ENCODE measurements around the gene RIPOR1. TPM values are rescaled to one million over a fixed set of nuclear protein-coding genes. Genes with fewer than 3 reads are reported as not detected.
"Not testable (repeated sequence)": the region's sequence is repeated elsewhere in the genome, so short reads cannot be mapped to it uniquely, and the experiment has no call there.

The RIPOR1 gene
- total RNA-seq, 2 experiments from 2014 or later, result 24.6 to 32.7 TPM

- H3K4me1 Mint-ChIP-seq, result peaks cover 30% of the 10 kb centered on the region
- POLR2A ChIA-PET, result no interaction called here
- CTCF ChIA-PET, result interaction anchor here (0.7 to 14.4 kb wide), 3 partner anchors 16 to 22 kb away, joined by 3 to 261 read pairs (median 104); partner anchors contain the start of gene ATP6V0D1
- peaks cover 13% of the 10 kb centered on the region for H3K36me3 Mint-ChIP-seq (ENCODE audit: low read depth)
- no peak overlapping the region for H3K4me3 Mint-ChIP-seq
- no peaks in the 10 kb centered on the region for H3K27me3 Mint-ChIP-seq
- no peak for DNase-seq
- H3K9me3 Mint-ChIP-seq, result no peaks in the 10 kb centered on the region
- peak overlapping the region; percentile 51 for H3K27ac Mint-ChIP-seq
These were observed 29.5 kb upstream of the RIPOR1 start for GRCh38 chr16:67499106-67499505.

GRCh38 chr16:67504031-67505021, 24.3 kb upstream of the RIPOR1 start:
- no peaks in the 10 kb centered on the region for H3K27me3 Mint-ChIP-seq
- peaks cover 3% of the 10 kb centered on the region for H3K9me3 Mint-ChIP-seq
- CTCF ChIA-PET, result interaction anchor here (1.0 to 5.1 kb wide), 6 partner anchors 10 to 28 kb away, joined by 3 to 37 read pairs (median 8); partner anchors contain the start of gene ATP6V0D1
- DNase-seq, result peak; percentile 85
- H3K4me3 Mint-ChIP-seq, result no peak overlapping the region
- H3K4me1 Mint-ChIP-seq, result peaks cover 49% of the 10 kb centered on the region
- POLR2A ChIA-PET, result interaction anchor here (0.6 to 3.8 kb wide), 6 partner anchors 11 to 156 kb away, joined by 3 to 13 read pairs (median 4); partner anchors contain the start of genes ACD and ATP6V0D1
- peak overlapping the region; percentile 97 for H3K27ac Mint-ChIP-seq
- peaks cover 23% of the 10 kb centered on the region for H3K36me3 Mint-ChIP-seq (ENCODE audit: low read depth)

GRCh38 chr16:67506468-67506867, 22.2 kb upstream of the RIPOR1 start:
- no peak for DNase-seq
- Mint-ChIP-seq H3K4me3 (no peak overlapping the region), H3K36me3 (ENCODE audit: low read depth) (peaks cover 21% of the 10 kb centered on the region), H3K4me1 (peaks cover 49% of the 10 kb centered on the region), H3K27ac (no peak overlapping the region), H3K27me3 (no peaks in the 10 kb centered on the region), H3K9me3 (peaks cover 3% of the 10 kb centered on the region)
- CTCF ChIA-PET, result interaction anchor here (0.9 to 5.1 kb wide), 3 partner anchors 9 to 25 kb away, joined by 5 to 37 read pairs (median 26); no protein-coding TSS in a partner anchor
- POLR2A ChIA-PET, result interaction anchor here (1.1 kb wide), 2 partner anchors 15 to 25 kb away, joined by 3 read pairs; no protein-coding TSS in a partner anchor

GRCh38 chr16:67509016-67509415, 19.6 kb upstream of the RIPOR1 start:
- CTCF ChIA-PET, result interaction anchor here (5.3 kb wide), 1 partner anchor 12 kb away, joined by 35 read pairs; no protein-coding TSS in a partner anchor
- no peak for DNase-seq
- peaks cover 15% of the 10 kb centered on the region for H3K36me3 Mint-ChIP-seq (ENCODE audit: low read depth)
- H3K27ac Mint-ChIP-seq, result no peak overlapping the region
- peaks cover 41% of the 10 kb centered on the region for H3K4me1 Mint-ChIP-seq
- peaks cover 3% of the 10 kb centered on the region for H3K9me3 Mint-ChIP-seq
- POLR2A ChIA-PET, result no interaction called here
- H3K27me3 Mint-ChIP-seq, result no peaks in the 10 kb centered on the region
- no peak overlapping the region for H3K4me3 Mint-ChIP-seq

GRCh38 chr16:67513892-67514291, 14.7 kb upstream of the RIPOR1 start:
- POLR2A ChIA-PET, result interaction anchor here (0.7 to 2.3 kb wide), 6 partner anchors 9 to 33 kb away, joined by 3 to 17 read pairs (median 8); partner anchors contain the start of gene ATP6V0D1

GRCh38 chr16:67514382-67514828, 14.2 kb upstream of the RIPOR1 start:
- ChIA-PET POLR2A (interaction anchor here (0.7 to 2.3 kb wide), 6 partner anchors 10 to 33 kb away, joined by 3 to 17 read pairs (median 8); partner anchors contain the start of gene ATP6V0D1), CTCF (interaction anchor here (0.6 to 7.5 kb wide), 24 partner anchors 9 to 743 kb away, joined by 3 to 261 read pairs (median 6); partner anchors contain the start of genes ACD, AGRP, ATP6V0D1 and CARMIL2)
- Mint-ChIP-seq H3K27ac (peak overlapping the region; percentile 61), H3K4me1 (peaks cover 23% of the 10 kb centered on the region), H3K4me3 (no peak overlapping the region), H3K36me3 (ENCODE audit: low read depth) (no peaks in the 10 kb centered on the region), H3K27me3 (peaks cover 4% of the 10 kb centered on the region), H3K9me3 (no peaks in the 10 kb centered on the region)
- DNase-seq, result peak; percentile 87

More at GRCh38 chr16:67513892-67514291, 14.7 kb upstream of the RIPOR1 start:
- H3K27me3 Mint-ChIP-seq; H3K27ac Mint-ChIP-seq; H3K9me3 Mint-ChIP-seq; DNase-seq; H3K36me3 Mint-ChIP-seq (ENCODE audit: low read depth); H3K4me3 Mint-ChIP-seq: not testable (repeated sequence)
- peaks cover 20% of the 10 kb centered on the region for H3K4me1 Mint-ChIP-seq
- CTCF ChIA-PET, result interaction anchor here (0.6 to 7.5 kb wide), 24 partner anchors 8 to 744 kb away, joined by 3 to 261 read pairs (median 6); partner anchors contain the start of genes ACD, AGRP, ATP6V0D1 and CARMIL2

- no peak overlapping the region for H3K27ac Mint-ChIP-seq
- no peaks in the 10 kb centered on the region for H3K9me3 Mint-ChIP-seq
- peaks cover 37% of the 10 kb centered on the region for H3K4me1 Mint-ChIP-seq
- no peak for DNase-seq
- POLR2A ChIA-PET, result interaction anchor here (0.8 to 1.5 kb wide), 4 partner anchors 9 to 203 kb away, joined by 3 to 7 read pairs (median 3); partner anchors contain the start of genes ATP6V0D1 and GFOD2
- H3K36me3 Mint-ChIP-seq (ENCODE audit: low read depth), result no peaks in the 10 kb centered on the region
- no peak overlapping the region for H3K4me3 Mint-ChIP-seq
- CTCF ChIA-PET, result interaction anchor here (0.6 to 7.5 kb wide), 9 partner anchors 11 to 151 kb away, joined by 3 to 261 read pairs (median 10); partner anchors contain the start of genes AGRP, ATP6V0D1, CARMIL2 and RIPOR1
- peaks cover 6% of the 10 kb centered on the region for H3K27me3 Mint-ChIP-seq
These were observed 12.1 kb upstream of the RIPOR1 start for GRCh38 chr16:67516296-67517154.

- no peak overlapping the region for H3K27ac Mint-ChIP-seq
- CTCF ChIA-PET, result interaction anchor here (1.6 to 7.5 kb wide), 6 partner anchors 15 to 151 kb away, joined by 4 to 261 read pairs (median 8); partner anchors contain the start of genes AGRP, ATP6V0D1 and CARMIL2
- H3K4me1 Mint-ChIP-seq, result peaks cover 40% of the 10 kb centered on the region
- no peaks in the 10 kb centered on the region for H3K36me3 Mint-ChIP-seq (ENCODE audit: low read depth)
- DNase-seq, result no peak
- no peaks in the 10 kb centered on the region for H3K9me3 Mint-ChIP-seq
- POLR2A ChIA-PET, result interaction anchor here (0.8 to 1.5 kb wide), 2 partner anchors 36 to 74 kb away, joined by 3 to 7 read pairs; partner anchors contain the start of gene ATP6V0D1
- peaks cover 7% of the 10 kb centered on the region for H3K27me3 Mint-ChIP-seq
- no peak overlapping the region for H3K4me3 Mint-ChIP-seq
These were observed 11.5 kb upstream of the RIPOR1 start for GRCh38 chr16:67517155-67517445.

GRCh38 chr16:67517661-67518423, 10.8 kb upstream of the RIPOR1 start:
- ChIA-PET CTCF (interaction anchor here (1.6 to 7.5 kb wide), 6 partner anchors 15 to 150 kb away, joined by 4 to 261 read pairs (median 8); partner anchors contain the start of genes AGRP, ATP6V0D1 and CARMIL2), POLR2A (interaction anchor here (0.8 to 1.5 kb wide), 2 partner anchors 37 to 74 kb away, joined by 3 to 7 read pairs; partner anchors contain the start of gene ATP6V0D1)
- H3K36me3 Mint-ChIP-seq (ENCODE audit: low read depth), result no peaks in the 10 kb centered on the region
- H3K4me1 Mint-ChIP-seq, result peaks cover 41% of the 10 kb centered on the region
- H3K4me3 Mint-ChIP-seq, result no peak overlapping the region
- H3K9me3 Mint-ChIP-seq, result no peaks in the 10 kb centered on the region
- H3K27me3 Mint-ChIP-seq, result peaks cover 9% of the 10 kb centered on the region
- H3K27ac Mint-ChIP-seq, result no peak overlapping the region
- DNase-seq, result no peak

GRCh38 chr16:67518676-67519075, 10.0 kb upstream of the RIPOR1 start:
- DNase-seq, result no peak
- no peaks in the 10 kb centered on the region for H3K9me3 Mint-ChIP-seq
- H3K36me3 Mint-ChIP-seq (ENCODE audit: low read depth), result no peaks in the 10 kb centered on the region
- POLR2A ChIA-PET, result no interaction called here
- peaks cover 41% of the 10 kb centered on the region for H3K4me1 Mint-ChIP-seq
- H3K27ac Mint-ChIP-seq, result no peak overlapping the region
- H3K27me3 Mint-ChIP-seq, result peaks cover 10% of the 10 kb centered on the region
- CTCF ChIA-PET, result interaction anchor here (3.8 to 7.5 kb wide), 3 partner anchors 25 to 147 kb away, joined by 107 to 261 read pairs (median 179); partner anchors contain the start of genes ACD, C16orf86, CARMIL2 and ENKD1
- no peak overlapping the region for H3K4me3 Mint-ChIP-seq

- H3K27me3 Mint-ChIP-seq, result peaks cover 10% of the 10 kb centered on the region
- H3K9me3 Mint-ChIP-seq, result no peaks in the 10 kb centered on the region
- ChIA-PET CTCF (interaction anchor here (0.6 to 5.7 kb wide), 7 partner anchors 8 to 146 kb away, joined by 4 to 179 read pairs (median 72); partner anchors contain the start of genes ACD, AGRP, ATP6V0D1 and C16orf86), POLR2A (no interaction called here)
- no peak overlapping the region for H3K4me3 Mint-ChIP-seq
- peaks cover 41% of the 10 kb centered on the region for H3K4me1 Mint-ChIP-seq
- H3K27ac Mint-ChIP-seq, result no peak overlapping the region
- H3K36me3 Mint-ChIP-seq (ENCODE audit: low read depth), result no peaks in the 10 kb centered on the region
- no peak for DNase-seq
These were observed 9.4 kb upstream of the RIPOR1 start for GRCh38 chr16:67519242-67519641.
